HL-60/S4 treated with retinoic acid at 250 ng/mL for 4 days and 3 days (cell line): Measurements from ENCODE around the gene ZNF462.

Experiments used
- in situ Hi-C: fragments of 300-500 bp; cut with MboI; formaldehyde crosslinking; loops from 2 replicates; pipeline ENCODE4 v1.7.0; 2022; ENCODE audit warnings: low sequenced_read_pairs

The ZNF462 gene

DNA sequence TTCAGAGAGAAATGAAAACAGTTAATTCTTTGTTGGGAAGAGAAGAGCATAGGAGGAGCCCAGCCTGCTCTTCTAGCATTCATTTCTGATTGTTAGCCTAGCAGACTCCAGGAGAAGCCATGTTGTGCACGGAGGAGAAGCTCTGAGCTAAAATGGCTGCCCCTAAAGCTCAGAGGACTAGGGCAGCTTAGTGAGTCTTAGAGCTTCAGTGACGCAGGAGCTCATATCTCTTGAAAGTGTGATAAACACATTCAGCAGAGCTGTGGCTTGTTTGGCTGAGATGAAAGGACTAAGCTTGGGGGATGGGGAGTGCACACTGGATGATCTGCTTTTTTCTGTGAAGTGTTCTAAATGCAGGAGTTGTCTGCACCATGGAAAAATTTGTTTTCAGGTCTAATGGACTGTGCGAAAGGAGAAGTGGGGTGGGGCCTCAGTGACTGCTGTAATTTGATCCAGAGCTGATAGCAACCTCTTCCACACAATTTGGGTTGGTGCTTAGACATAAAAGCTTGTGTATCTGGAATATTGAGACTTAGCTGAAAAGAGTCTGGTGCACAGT lies 58.5 kb downstream of the ZNF462 start:
- in situ Hi-C loops = no loop called here

DNA sequence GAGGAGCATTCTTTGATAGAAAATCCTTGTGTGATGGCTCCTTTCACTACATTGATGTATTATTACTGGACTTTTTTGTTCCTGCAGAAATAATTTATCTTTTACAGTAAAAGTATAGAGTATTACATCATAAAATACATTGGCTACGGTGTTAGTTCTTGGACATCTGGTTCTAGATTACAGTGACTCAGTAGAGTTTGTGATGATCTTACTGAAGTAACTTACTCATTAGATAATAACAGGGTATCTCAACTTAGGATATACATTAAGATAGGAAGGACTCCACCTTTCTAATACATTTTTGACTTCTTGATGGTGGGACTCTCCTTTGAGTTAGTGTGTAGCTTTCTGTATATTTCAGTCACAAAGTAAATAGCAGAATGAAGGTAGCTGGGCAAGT lies 59.1 kb downstream of the ZNF462 start:
- in situ Hi-C loops = no loop called here

DNA sequence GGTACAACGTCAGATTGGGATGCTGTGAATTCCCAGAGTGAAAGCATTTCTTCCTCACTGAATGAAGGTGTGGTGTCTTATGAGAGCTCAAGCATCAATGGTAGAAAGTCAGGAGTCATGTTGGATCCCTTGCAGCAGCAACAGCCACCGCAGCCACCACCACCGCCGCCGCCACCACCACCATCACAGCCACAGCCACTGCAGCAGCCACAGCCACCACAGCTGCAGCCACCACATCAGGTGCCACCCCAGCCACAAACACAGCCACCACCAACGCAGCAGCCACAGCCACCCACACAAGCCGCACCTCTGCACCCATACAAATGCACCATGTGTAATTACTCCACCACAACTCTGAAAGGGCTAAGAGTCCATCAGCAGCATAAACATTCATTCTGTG lies 62.4 kb downstream of the ZNF462 start:
- in situ Hi-C loops = no loop called here

DNA sequence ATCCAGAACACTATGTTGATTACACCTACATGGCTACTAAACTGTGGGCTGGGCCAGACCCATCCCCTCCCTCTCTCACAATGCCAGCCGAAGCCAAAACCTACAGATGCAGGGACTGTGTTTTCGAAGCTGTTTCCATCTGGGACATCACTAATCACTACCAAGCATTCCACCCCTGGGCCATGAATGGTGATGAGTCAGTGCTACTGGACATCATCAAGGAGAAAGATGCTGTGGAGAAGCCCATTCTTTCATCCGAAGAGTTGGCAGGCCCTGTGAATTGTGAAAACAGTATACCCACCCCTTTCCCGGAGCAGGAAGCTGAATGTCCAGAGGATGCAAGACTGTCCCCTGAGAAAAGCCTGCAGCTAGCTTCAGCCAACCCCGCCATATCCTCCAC lies 65.0 kb downstream of the ZNF462 start:
- in situ Hi-C loops = no loop called here

DNA sequence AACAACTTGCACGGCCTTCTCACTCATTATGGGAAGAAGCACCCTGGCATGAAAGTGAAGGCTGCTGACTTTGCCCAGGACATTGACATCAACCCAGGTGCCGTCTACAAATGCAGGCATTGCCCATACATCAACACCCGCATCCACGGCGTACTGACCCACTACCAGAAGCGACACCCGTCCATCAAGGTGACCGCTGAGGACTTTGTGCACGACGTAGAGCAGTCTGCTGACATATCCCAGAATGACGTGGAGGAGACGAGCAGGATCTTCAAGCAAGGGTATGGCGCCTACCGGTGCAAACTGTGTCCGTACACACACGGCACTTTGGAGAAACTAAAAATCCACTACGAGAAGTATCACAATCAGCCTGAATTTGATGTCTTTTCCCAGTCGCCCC lies 65.4 kb downstream of the ZNF462 start:
- in situ Hi-C loops = no loop called here

DNA sequence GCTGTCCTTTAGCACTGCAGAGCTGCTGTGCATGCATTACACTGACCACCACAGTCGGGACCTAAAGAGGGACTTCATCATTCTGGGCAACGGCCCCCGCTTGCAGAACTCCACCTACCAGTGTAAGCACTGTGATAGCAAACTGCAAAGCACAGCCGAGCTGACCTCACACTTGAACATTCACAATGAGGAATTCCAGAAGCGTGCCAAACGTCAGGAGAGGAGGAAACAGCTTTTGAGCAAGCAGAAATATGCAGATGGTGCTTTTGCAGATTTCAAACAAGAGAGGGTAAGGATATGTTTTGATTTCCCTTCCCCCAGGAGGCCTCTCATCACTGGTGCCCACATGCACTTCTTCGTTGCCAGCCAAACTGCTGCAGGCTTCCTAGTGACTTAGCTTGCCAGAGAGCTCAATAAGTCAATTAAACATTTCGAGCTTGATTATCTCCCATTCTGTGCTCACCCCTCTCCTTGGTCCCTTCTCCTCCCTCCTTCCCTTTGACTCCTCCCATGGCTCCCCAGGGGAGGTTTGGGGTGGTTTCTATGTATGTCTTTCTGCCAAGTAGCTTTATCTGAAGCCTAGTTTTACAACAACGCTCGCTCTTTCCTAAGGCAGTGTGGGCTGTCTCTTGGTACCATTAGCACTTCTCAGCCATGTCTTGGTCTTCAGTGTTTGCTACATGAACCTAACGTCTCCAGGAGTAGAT lies 66.7 kb downstream of the ZNF462 start:
- in situ Hi-C loops = no loop called here

DNA sequence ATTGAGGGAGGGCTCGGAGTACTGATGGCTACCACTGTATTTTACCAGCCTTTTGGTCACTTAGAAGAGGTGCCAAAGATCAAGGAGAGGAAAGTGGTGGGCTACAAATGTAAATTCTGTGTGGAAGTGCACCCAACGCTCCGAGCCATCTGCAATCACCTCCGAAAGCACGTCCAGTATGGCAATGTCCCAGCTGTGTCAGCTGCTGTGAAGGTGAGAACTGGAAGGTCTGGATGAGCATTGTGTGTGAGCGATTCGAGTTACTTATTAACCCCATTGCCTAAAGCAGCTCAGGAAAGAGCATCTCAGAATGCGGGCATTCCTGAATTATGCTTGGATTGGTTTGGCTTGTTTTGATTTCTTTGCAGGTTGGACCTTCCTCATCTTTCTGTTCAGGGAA lies 67.5 kb downstream of the ZNF462 start:
- in situ Hi-C loops = no loop called here

DNA sequence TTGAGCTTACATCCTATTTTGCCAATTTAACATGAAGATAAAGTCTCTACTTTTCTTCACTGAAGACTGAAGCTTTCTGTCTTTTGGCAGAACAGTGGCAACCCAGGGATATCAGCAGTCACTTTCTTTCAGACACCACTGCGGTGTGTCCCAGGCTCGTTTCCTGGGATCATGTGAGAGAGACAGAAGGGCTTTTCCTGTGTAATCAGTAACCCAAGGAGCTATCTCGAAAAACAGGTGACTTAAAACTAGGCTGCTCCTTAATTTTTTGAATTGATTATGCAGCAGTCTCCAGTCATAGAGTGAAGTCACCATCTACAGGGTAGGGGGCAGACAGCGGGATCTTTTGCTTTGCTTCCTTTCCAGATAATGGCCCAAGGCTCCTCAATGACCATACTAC lies 68.5 kb downstream of the ZNF462 start:
- in situ Hi-C loops = no loop called here

DNA sequence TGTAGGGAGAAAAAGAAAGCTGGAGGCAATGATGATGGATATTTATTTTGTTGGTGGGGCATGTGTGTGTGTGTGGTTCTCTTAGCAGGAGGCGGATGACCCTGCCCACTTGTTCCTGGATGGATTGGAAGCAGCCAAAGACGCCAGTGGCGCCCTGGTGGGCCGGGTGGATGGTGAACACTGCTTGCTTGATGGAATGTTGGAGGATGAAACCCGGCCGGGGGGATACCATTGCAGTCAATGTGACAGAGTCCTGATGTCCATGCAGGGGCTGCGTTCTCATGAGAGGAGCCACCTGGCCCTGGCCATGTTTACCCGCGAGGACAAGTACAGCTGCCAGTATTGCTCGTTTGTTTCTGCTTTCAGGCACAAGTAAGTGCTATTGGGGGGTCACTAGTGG lies 69.2 kb downstream of the ZNF462 start:
- in situ Hi-C loops = no loop called here

DNA sequence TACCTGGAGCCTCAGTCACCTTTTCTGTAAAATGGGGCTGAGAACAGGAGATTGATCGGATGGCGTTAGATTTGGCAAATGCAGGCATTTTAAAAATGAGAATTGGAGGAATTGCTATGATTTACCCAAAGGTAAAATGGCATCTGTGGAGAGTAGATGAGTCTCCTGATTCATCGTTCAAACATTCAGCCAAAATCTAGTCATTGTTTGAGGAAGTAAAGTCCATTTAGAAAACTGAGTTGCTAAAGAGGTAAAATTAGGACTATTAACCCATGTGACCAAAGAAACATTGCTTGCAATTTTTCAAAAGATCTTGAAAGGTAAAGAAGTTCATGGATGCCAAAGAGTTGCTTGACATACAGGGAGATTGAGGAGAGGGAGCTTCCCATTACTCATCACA lies 69.7 kb downstream of the ZNF462 start:
- in situ Hi-C loops = no loop called here

DNA sequence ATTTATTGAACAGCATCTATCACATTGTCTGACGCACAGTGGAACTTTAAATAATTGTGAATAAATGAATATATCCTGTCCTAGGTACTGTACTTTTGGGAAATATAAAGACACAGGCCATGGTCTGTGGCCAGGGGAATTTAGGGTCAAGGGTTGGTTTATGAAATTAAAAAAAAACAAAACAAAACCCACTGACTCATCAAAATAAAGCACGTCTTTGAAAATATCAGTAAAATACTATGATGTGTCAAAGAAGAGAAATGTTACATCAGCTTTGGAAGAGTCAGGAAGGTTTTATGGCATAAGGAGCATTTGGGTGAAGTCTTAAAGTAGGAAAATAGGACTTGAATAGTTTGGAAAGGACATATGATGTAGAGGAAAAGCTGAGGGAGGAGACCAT lies 70.5 kb downstream of the ZNF462 start:
- in situ Hi-C loops = no loop called here

DNA sequence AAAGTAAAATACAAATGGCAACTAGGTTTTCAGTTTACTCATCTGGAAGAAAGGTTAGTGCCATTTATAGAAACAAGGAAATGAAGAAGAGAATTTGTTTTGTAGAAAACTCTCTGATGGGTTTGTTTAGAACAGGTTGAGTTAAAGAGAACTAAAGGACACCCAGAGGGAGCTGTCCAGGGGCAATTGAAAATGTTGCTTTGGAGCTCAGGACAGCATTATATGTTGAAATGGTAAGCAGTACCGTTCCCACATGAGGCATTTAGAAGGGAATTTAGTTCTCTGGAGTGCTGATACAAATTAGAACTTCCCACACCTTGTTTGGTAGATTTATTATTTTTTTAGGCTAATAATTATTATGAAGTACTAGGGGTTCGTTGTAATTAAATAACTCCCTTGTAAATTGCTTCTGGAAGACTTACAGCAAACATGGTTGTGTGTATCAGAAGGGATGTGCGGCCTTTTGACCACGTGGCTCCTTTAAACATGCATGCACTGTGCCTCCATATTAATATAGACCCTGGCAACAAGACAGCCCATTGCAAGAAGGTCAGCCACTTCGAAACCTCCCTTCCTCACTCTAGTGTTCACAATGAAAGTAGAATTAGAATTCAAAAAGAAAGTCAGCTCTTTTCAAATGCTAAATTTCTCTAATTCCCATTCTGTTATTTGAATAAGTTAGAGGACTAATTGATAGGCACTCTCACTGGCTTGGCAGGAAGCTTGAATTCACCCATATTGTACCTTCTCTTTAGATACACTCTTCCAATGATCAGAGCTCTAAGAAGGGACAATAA lies 71.7 kb downstream of the ZNF462 start:
- in situ Hi-C loops = no loop called here

DNA sequence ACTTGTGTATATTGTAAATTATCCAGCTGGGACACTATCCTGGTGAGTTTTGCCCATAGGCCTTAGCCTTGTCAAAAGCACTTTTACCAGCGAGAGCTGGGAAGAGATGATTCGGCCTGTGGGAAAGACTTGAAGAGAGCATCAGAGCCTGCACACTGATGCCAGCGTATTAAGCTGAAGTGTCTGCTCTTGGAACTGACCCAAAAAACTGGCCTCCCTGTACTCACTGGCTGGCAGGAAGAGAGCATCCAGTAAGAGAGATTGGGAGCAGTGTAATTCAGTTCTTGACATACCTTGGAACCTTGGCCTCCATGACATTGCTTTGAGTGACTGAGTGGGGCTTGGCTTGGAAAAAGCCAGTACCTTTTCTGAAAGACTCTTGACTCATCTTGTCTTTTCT lies 73.7 kb downstream of the ZNF462 start:
- in situ Hi-C loops = no loop called here

DNA sequence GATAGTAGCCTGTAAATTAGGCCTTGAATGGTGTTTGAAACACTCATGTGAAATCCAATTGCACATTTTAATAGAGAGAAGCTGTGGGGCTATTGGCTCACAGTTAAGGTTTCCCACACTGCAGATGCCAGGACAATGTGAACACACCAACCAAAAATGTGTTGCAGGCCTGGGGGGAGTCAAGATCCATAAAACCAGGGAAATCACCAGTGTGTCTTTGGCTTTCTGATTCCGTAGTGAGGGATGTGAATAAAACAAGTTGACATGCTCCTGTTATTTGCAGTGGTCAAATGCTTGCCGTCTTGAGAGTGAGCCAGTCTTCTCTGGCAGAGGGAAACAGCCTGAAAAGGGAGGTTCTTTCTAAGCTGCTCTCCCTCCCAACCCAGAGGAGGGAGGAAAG lies 79.0 kb downstream of the ZNF462 start:
- in situ Hi-C loops = no loop called here

DNA sequence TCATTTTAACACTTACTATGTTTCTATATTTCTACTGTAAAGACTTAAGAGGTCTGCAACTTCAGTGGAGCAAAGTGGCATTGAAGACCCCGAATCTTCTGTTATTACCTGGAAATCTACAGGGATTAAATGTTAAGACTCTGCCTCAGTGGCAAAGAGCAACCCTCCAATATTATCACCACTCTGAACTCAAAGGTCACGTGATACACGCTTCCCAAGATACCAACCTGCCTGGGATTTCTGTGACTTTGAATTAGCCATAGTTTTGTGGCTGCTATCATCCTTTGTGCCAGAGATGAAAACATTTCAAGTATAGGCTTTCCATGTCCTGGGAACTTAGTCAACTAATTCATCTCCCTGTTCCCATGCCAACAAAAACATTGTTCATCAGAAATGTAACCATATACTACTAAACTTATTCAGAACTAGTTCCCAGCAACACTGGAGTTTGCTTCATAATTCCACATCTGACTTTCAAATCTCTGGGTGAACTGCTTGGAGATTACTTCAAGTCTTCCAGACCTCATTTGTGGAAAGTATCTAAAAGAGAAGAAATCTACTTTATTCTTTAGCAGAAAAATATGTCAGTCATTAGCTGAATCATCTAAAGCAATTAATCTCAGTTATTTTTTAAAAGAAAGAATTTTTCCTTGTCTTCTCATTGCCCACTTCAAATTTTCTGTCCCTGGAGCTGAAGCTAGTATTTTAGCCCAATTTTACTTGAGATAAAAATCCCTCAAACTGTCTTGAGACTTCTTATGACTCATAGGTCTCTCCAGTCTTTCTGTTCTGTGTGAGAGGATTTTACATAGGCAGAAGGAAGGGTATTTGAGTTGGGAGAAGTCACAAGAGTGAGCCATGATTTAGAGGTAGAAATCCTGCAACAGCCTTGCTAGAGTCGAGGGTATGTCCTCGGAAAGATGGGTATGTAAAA lies 83.0 kb downstream of the ZNF462 start:
- in situ Hi-C loops = no loop called here

DNA sequence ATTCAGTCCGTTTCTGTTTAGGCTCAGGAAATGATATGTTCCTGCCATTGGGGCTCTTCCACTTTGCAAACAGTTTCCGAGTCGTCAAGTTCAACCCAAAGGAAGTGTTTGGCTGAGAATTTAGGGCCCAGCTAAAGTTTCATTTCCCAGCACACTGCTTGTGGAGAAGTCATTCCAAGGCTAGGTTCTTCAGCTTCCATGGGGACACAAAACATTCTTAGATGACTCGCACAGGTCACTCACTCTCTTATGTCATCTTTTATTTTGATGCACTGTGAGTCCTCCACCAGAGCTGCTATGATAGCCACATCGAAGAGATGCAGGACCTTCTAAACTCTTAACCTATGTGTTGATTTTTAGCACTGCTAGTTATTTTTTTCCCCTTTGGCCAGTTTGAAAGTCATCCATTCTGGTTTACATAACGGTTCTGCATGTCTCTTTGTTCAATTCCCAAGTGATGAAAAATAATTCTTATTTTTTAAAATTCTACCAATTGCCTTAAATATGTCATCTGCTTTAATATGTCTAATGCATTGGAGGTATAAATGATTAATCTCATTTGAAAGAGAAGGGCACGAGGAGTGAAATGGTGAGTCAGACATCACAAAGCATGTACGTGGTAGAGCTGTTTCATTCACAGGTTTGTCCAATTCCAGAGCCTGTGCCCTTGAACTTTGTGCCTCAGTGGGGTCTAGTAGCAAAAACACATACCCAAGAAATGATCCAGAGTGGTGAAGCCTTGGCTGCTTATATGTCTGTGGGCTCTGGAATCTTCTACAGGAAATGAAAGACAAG lies 84.3 kb downstream of the ZNF462 start:
- in situ Hi-C loops = no loop called here

DNA sequence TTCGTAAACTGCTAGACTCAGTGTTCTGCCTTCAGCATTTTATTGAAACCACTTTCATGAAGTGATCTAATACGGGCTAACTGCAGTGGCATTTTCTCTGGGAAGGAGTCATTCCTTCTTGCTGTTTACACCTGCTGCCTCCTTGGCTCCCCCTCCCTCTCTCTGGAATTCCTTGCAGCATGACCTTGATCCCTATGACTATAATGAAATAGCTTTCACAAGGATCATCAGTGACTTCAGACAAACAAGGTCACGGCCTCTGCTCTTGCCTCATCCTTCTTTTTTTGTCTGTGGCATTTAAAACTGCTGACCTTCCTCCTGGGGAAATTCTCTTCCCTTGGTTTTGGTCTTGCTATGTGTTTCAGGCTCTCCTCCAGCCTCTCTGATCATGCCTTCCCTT lies 90.2 kb downstream of the ZNF462 start:
- in situ Hi-C loops = no loop called here

DNA sequence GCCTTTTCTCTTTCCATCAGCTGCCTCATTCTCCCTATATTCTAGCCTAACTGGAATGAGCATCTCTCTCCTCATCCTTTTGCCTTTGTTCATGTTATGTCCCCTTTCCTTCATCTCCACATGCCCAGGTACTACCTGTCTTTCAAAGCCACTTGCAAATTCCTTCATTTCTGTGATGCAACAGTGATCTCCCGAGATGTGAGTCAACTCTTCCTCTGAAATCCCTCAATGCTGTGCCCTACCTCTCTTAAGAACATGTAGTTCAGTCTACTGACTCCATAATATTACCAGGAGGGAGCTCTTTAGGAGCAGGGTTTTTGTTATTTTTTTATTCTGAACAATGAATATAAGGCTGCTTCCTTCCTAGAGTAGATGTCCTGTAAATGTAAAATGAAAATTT lies 91.6 kb downstream of the ZNF462 start:
- in situ Hi-C loops = no loop called here

DNA sequence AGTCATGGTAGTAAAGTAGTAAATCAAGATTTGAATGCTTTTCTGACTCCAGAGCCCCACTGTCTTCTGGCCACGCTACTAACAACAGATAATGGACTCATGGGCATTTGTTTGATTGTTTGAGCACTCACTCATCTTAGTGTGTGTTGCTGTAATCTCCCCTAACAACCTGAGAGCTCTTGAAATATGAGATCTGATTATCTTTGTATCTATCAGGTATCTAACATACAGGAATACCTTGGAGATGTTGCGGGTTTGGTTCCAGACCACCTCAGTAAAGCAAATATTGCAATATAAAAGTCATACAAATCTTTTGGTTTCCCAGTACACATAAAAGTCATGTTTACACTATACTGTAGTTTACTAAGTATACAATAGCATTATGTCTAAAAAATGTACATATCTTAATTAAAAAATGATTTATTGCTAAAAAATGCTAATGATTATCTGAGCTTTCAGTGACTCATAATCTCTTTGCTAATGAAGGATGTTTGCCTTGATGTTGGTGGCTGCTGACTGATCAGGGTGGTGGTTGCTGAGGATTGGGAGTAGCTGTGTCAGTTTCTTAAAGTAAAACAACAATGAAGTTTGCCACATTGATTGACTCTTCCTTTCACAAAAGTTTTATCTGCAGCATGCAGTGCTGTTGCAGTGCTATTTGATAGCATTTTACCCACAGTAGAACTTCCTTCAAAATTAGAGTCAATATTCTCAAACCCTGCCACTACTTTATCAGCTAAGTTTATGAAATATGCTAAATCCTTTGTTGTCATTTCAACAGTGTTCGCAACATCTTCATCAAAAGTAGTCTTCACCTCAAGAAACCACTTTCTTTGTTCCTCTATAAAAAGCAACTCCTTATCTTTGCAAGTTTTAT lies 92.2 kb downstream of the ZNF462 start:
- in situ Hi-C loops = no loop called here
